Vagina (tissue), 2 donors: ENCODE data around the gene MTHFD1. TPM values are rescaled to one million over a fixed set of nuclear protein-coding genes. Genes with fewer than 3 reads are reported as not detected.
"Not testable (repeated sequence)": the region's sequence is repeated elsewhere in the genome, so short reads cannot be mapped to it uniquely, and the experiment has no call there.

ENCODE experiments used
- DNase-seq, 2 donors: peaks; one replicate each; pipeline ENCODE4 v3.0.0-alpha.2; 2017; ENCODE audit errors: extremely low spot score in 2 of 2
- H3K27ac ChIP-seq: fragments of 200-600 bp; sonication (generic); one replicate; pipeline ENCODE4 v1.5.1; 2019
- H3K27me3 ChIP-seq: fragments of 200-600 bp; sonication (generic); one replicate; pipeline ENCODE4 v1.5.1; 2019
- H3K36me3 ChIP-seq, 2 donors: fragments of 200-600 bp; sonication (generic); one replicate each; pipeline ENCODE4 v1.5.1; 2017 to 2019
- H3K4me1 ChIP-seq: fragments of 200-600 bp; sonication (generic); one replicate; pipeline ENCODE4 v1.5.1; 2019
- H3K4me3 ChIP-seq, 2 donors: fragments of 200-600 bp; sonication (generic); 1 replicate in 1 of 2; 2 replicates in 1 of 2; pipeline ENCODE4 v1.5.1; 2016 to 2019
- H3K9me3 ChIP-seq: fragments of 200-600 bp; sonication (generic); one replicate; pipeline ENCODE4 v1.5.1; 2019
- CTCF ChIP-seq, 3 experiments: fragments of 450-650 bp in 2 of 3; fragments of 200-600 bp in 1 of 3; sonication (generic) in 1 of 3; IDR thresholded peaks; one replicate each; pipeline ENCODE4 v1.5.1; 2017 to 2019; ENCODE audit warnings: antibody characterized with exemption in 3 of 3, mild to moderate bottlenecking in 2 of 3, moderate library complexity in 2 of 3
- POLR2A ChIP-seq, 2 donors: fragments of 450-650 bp; IDR thresholded peaks; one replicate each; pipeline ENCODE4 v1.6.1; 2017; ENCODE audit warnings: antibody characterized with exemption in 2 of 2, mild to moderate bottlenecking in 2 of 2, moderate library complexity in 2 of 2
- POLR2AphosphoS5 ChIP-seq, 2 donors: sonication (generic); formaldehyde crosslinking; IDR thresholded peaks; one replicate each; pipeline ENCODE4 v1.9.0; 2017; ENCODE audit warnings: antibody characterized with exemption in 2 of 2, mild to moderate bottlenecking in 2 of 2, low read depth in 1 of 2; ENCODE audit not compliant: insufficient read depth in 1 of 2
- intact Hi-C: fragments of 100-400 bp; cut with DNase I; formaldehyde crosslinking; loops from one replicate; pipeline ENCODE4 v1.15.1; 2023
- total RNA-seq: library from RNA; depleted of rRNA; stranded (reverse); fragments of >200 nt; gene quantifications from one replicate; pipeline ENCODE4 v1.2.3, GENCODE V29; 2016

Gene MTHFD1
- total RNA-seq, 1 donor from 2014 or later: 40.3 TPM

- H3K9me3 ChIP-seq: no peaks in the 10 kb centered on the region
- H3K27me3 ChIP-seq: no peaks in the 10 kb centered on the region
- H3K36me3 ChIP-seq: no peaks in the 10 kb centered on the region
- no peak overlapping the region for H3K27ac ChIP-seq
- TF ChIP-seq POLR2A (IDR thresholded peaks at IDR 0.05): no peak
- TF ChIP-seq CTCF (IDR thresholded peaks at IDR 0.05): no peak
- TF ChIP-seq POLR2AphosphoS5 (IDR thresholded peaks at IDR 0.05; ENCODE audit: insufficient read depth in 1 of 2, low read depth in 1 of 2): no peak
- no peak overlapping the region for H3K4me3 ChIP-seq
- no peaks in the 10 kb centered on the region for H3K4me1 ChIP-seq
- intact Hi-C loops: no loop called here
- DNase-seq: no peak
These were observed 24.8 kb upstream of the MTHFD1 start for GRCh38 chr14:64363265-64363846.

GRCh38 chr14:64364907-64365306, 23.2 kb upstream of the MTHFD1 start:
- no peak overlapping the region for H3K27ac ChIP-seq

GRCh38 chr14:64365358-64365889, 22.7 kb upstream of the MTHFD1 start:
- H3K36me3 ChIP-seq, H3K27ac ChIP-seq, H3K27me3 ChIP-seq, H3K9me3 ChIP-seq, H3K4me3 ChIP-seq, intact Hi-C loops, DNase-seq, H3K4me1 ChIP-seq: not testable (repeated sequence)

More at GRCh38 chr14:64364907-64365306, 23.2 kb upstream of the MTHFD1 start:
- no peaks in the 10 kb centered on the region for H3K9me3 ChIP-seq
- H3K36me3 ChIP-seq: no peaks in the 10 kb centered on the region
- H3K27me3 ChIP-seq: no peaks in the 10 kb centered on the region
- TF ChIP-seq POLR2AphosphoS5 (IDR thresholded peaks at IDR 0.05; ENCODE audit: insufficient read depth in 1 of 2, low read depth in 1 of 2) (no peak), POLR2A (IDR thresholded peaks at IDR 0.05) (no peak)
- H3K4me3 ChIP-seq: no peak overlapping the region
- no peak for DNase-seq
- no peaks in the 10 kb centered on the region for H3K4me1 ChIP-seq
- intact Hi-C loops: no loop called here

GRCh38 chr14:64369201-64369600, 19.0 kb upstream of the MTHFD1 start:
- H3K4me1 ChIP-seq: no peaks in the 10 kb centered on the region
- H3K4me3 ChIP-seq: no peak overlapping the region
- no peaks in the 10 kb centered on the region for H3K27me3 ChIP-seq
- no peaks in the 10 kb centered on the region for H3K36me3 ChIP-seq
- intact Hi-C loops: no loop called here
- TF ChIP-seq POLR2AphosphoS5 (IDR thresholded peaks at IDR 0.05; ENCODE audit: insufficient read depth in 1 of 2, low read depth in 1 of 2) (no peak), CTCF (IDR thresholded peaks at IDR 0.05) (no peak), POLR2A (IDR thresholded peaks at IDR 0.05) (no peak)
- H3K27ac ChIP-seq: no peak overlapping the region
- H3K9me3 ChIP-seq: no peaks in the 10 kb centered on the region
- no peak for DNase-seq

- Histone ChIP-seq H3K9me3 (no peaks in the 10 kb centered on the region), H3K4me3 (peak overlapping the region; percentile 74 to 88), H3K36me3 (no peaks in the 10 kb centered on the region), H3K4me1 (peaks cover 24% of the 10 kb centered on the region), H3K27ac (peak overlapping the region; percentile 86), H3K27me3 (no peaks in the 10 kb centered on the region)
- no peak for TF ChIP-seq POLR2AphosphoS5 (IDR thresholded peaks at IDR 0.05; ENCODE audit: insufficient read depth in 1 of 2, low read depth in 1 of 2)
- no peak for TF ChIP-seq CTCF (IDR thresholded peaks at IDR 0.05)
- TF ChIP-seq POLR2A (IDR thresholded peaks at IDR 0.05): no peak
- DNase-seq: peak in 1 of 2 donors; percentile 89
- intact Hi-C loops: no loop called here
These were observed 846 bp upstream of the MTHFD1 start for GRCh38 chr14:64387232-64387781.
